Right lobe of liver (tissue), 6 donors: Measurements from ENCODE around the gene LAD1. TPM values are rescaled to one million over a fixed set of nuclear protein-coding genes. Genes with fewer than 3 reads are reported as not detected.

Source experiments
- ATAC-seq, 4 donors: fragments of 200-7000 bp; cut with Tn5 transposase; one replicate each; pipeline ENCODE4 v1.9.1; 2020; ENCODE audit warnings: mild to moderate bottlenecking in 4 of 4, moderate library complexity in 4 of 4
- DNase-seq, 3 donors: peaks; one replicate each; pipeline ENCODE4 v3.0.0-alpha.2; 2020
- H3K27ac ChIP-seq, 3 donors: fragments of 200-600 bp; one replicate each; pipeline ENCODE4 v1.8.0; 2022
- H3K27me3 ChIP-seq, 2 donors: fragments of 200-600 bp; one replicate each; pipeline ENCODE4 v1.8.0; 2022
- H3K36me3 ChIP-seq, 4 donors: fragments of 200-600 bp; sonication (generic) in 1 of 4; one replicate each; pipeline versions ENCODE4 v1.5.1 to v1.8.0; 2017 to 2022; ENCODE audit warnings: control low read depth in 1 of 4
- H3K4me1 ChIP-seq, 4 donors: fragments of 200-600 bp; sonication (generic) in 1 of 4; one replicate each; pipeline versions ENCODE4 v1.5.1 to v1.8.0; 2017 to 2022; ENCODE audit warnings: control low read depth in 1 of 4
- H3K4me3 ChIP-seq, 3 donors: fragments of 200-600 bp; one replicate each; pipeline ENCODE4 v1.8.0; 2022
- H3K9me3 ChIP-seq, 4 donors: fragments of 200-600 bp; sonication (generic) in 1 of 4; one replicate each; pipeline versions ENCODE4 v1.5.1 to v1.8.0; 2017 to 2022; ENCODE audit warnings: control low read depth in 1 of 4
- CTCF ChIP-seq, 4 donors: fragments of 200-600 bp in 3 of 4; fragments of 450-650 bp in 1 of 4; IDR thresholded peaks; one replicate each; pipeline versions ENCODE4 v1.5.1 to v1.8.0; 2016 to 2022; ENCODE audit warnings: antibody characterized with exemption in 4 of 4, mild to moderate bottlenecking in 2 of 4
- POLR2A ChIP-seq: fragments of 450-650 bp; IDR thresholded peaks from one replicate; pipeline ENCODE4 v1.6.1; 2017; ENCODE audit warnings: antibody characterized with exemption, mild to moderate bottlenecking
- WGBS: methylation state at CpG from one replicate; pipeline ENCODE4 v1.1.6; 2018; ENCODE audit warnings: low coverage, low lambda C conversion rate; ENCODE audit not compliant: insufficient coverage; ENCODE audit errors: missing lambda C conversion rate; 5-methylcytosine and 5-hydroxymethylcytosine counted together
- intact Hi-C, 2 donors: fragments of 100-400 bp; cut with DNase I; formaldehyde crosslinking; loops; one replicate each; pipeline versions ENCODE4 v1.11.2 to v1.14.1; 2022
- total RNA-seq, 6 experiments: library from RNA; depleted of rRNA in 2 of 6; stranded (reverse); fragments of >200 nt in 2 of 6; fragmentation: NEBNext Ultra II Directional in 3 of 6; extraction: Animal tissue kit (Norgen Biotek cat#: 25700) in 3 of 6; gene quantifications; one replicate each; pipeline versions ENCODE4 v1.1.0 to v1.2.4, GENCODE V29; 2016 to 2023
- donor health status: DM: no; HTN: yes; CAD: no.
- donor health status: DM: no; HTN: no; CAD: no.
- donor health status: DM: no; HTN: no; CAD: no.
- donor health status: DM: no; HTN: yes; CAD: no.
- donor health status: DM: no; HTN: yes; CAD: no.

LAD1 gene
- total RNA-seq, 6 experiments from 2014 or later = 12.2 to 26.7 (median 19.4) TPM

- Histone ChIP-seq H3K27me3 (no peaks in the 10 kb centered on the region), H3K9me3 (no peaks in the 10 kb centered on the region), H3K4me1 (no peaks in the 10 kb centered on the region), H3K4me3 (no peak overlapping the region), H3K36me3 (no peaks in the 10 kb centered on the region), H3K27ac (no peak overlapping the region)
- no peak for ATAC-seq
- WGBS = 52% methylated on average over 5 of the region's 7 CpGs
- DNase-seq = peak in 1 of 3 donors; percentile 29
- intact Hi-C loops = no loop called here
- TF ChIP-seq CTCF (IDR thresholded peaks at IDR 0.05) (no peak), POLR2A (no peak)
Observed at GRCh38 chr1:201420608-201421002, 21.5 kb upstream of the LAD1 start.

GRCh38 chr1:201419746-201420607 lies 20.9 kb upstream of the LAD1 start:
- no peaks in the 10 kb centered on the region for H3K4me1 ChIP-seq
- TF ChIP-seq CTCF (IDR thresholded peaks at IDR 0.05) (no peak), POLR2A (no peak)
- H3K36me3 ChIP-seq = no peaks in the 10 kb centered on the region
- intact Hi-C loops = no loop called here
- H3K27ac ChIP-seq = no peak overlapping the region
- 71% methylated on average over 6 of the region's 12 CpGs for WGBS
- no peak for ATAC-seq
- peak in 1 of 3 donors; percentile 46 for DNase-seq
- H3K4me3 ChIP-seq = no peak overlapping the region
- H3K9me3 ChIP-seq = no peaks in the 10 kb centered on the region
- H3K27me3 ChIP-seq = no peaks in the 10 kb centered on the region

- intact Hi-C loops = no loop called here
- Histone ChIP-seq H3K36me3 (no peaks in the 10 kb centered on the region), H3K27me3 (no peaks in the 10 kb centered on the region), H3K9me3 (no peaks in the 10 kb centered on the region), H3K27ac (no peak overlapping the region), H3K4me1 (no peaks in the 10 kb centered on the region), H3K4me3 (no peak overlapping the region)
- no peak for TF ChIP-seq CTCF (IDR thresholded peaks at IDR 0.05)
- TF ChIP-seq POLR2A = no peak
- DNase-seq (peak in 1 of 3 donors; percentile 15), ATAC-seq (no peak)
- WGBS = 80% methylated on average over 3 of the region's 4 CpGs
Observed at GRCh38 chr1:201419256-201419655, 20.1 kb upstream of the LAD1 start.

GRCh38 chr1:201418461-201418860 lies 19.3 kb upstream of the LAD1 start:
- ATAC-seq (no peak), DNase-seq (peak in 1 of 3 donors; percentile 17)
- Histone ChIP-seq H3K4me3 (no peak overlapping the region), H3K4me1 (no peaks in the 10 kb centered on the region), H3K27ac (no peak overlapping the region), H3K36me3 (no peaks in the 10 kb centered on the region), H3K27me3 (no peaks in the 10 kb centered on the region), H3K9me3 (no peaks in the 10 kb centered on the region)
- intact Hi-C loops = no loop called here
- 71% methylated on average over 1 of the region's 3 CpGs for WGBS
- TF ChIP-seq POLR2A = no peak
- no peak for TF ChIP-seq CTCF (IDR thresholded peaks at IDR 0.05)
